GM12891 (cell line): ENCODE results near the gene RNU6-7.

Experiments used
- POLR2A ChIP-seq: IDR thresholded peaks from 2 replicates; pipeline ENCODE4 v1.6.1; 2011; ENCODE audit warnings: low read depth, low read length, control low read depth
- POLR2AphosphoS5 ChIP-seq: IDR thresholded peaks from 2 replicates; pipeline ENCODE4 v1.6.1; 2011; ENCODE audit warnings: low read depth, low read length, control low read depth

DNA sequence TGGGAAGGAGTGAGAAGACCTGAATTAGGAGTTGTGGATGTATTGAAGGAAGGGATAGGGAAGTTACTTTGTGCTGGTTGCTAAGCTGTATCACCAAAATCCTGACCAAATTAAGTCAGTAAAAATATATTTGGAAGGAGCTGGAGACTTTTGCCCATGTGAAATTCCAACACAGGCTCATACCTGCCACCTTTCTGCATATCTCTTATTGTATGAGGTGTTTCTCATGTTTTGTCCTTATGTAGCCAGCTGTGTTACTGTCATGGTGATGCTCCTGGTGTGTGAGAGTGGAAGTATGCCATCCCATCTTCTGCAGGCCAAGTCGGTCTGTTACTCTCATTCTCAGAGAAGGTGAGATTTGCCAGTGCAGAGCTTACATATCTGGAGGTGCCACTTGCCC is 30.6 kb downstream of the RNU6-7 start:
- TF ChIP-seq POLR2AphosphoS5 (no peak), POLR2A (no peak)
